Stomach smooth muscle (tissue), 2 donors: Measurements from ENCODE around the gene B4GALT5.

Source experiments
- H3K27ac ChIP-seq: one replicate; pipeline ENCODE4 v1.7.0; 2013; ENCODE audit warnings: mild to moderate bottlenecking, low read length, inconsistent platforms
- H3K27me3 ChIP-seq, 2 donors: one replicate each; pipeline ENCODE4 v1.7.0; 2013; ENCODE audit warnings: low read length in 2 of 2; ENCODE audit not compliant: insufficient read depth in 2 of 2, control insufficient read depth in 1 of 2
- H3K36me3 ChIP-seq, 2 donors: one replicate each; pipeline ENCODE4 v1.7.0; 2013; ENCODE audit warnings: low read length in 2 of 2; ENCODE audit not compliant: control insufficient read depth in 2 of 2, insufficient read depth in 2 of 2
- H3K4me1 ChIP-seq: one replicate; pipeline ENCODE4 v1.7.0; 2013; ENCODE audit warnings: low read length; ENCODE audit not compliant: control insufficient read depth, insufficient read depth
- H3K4me3 ChIP-seq, 2 donors: one replicate each; pipeline ENCODE4 v1.7.0; 2013; ENCODE audit warnings: low read length in 2 of 2
- H3K9ac ChIP-seq, 2 donors: one replicate each; pipeline ENCODE4 v1.7.0; 2013; ENCODE audit warnings: low read length in 2 of 2, mild to moderate bottlenecking in 1 of 2
- H3K9me3 ChIP-seq, 2 donors: one replicate each; pipeline ENCODE4 v1.7.0; 2013; ENCODE audit warnings: low read length in 2 of 2; ENCODE audit not compliant: control insufficient read depth in 2 of 2
- donor health status: healthy.
- donor health status: Pancreatic carcinoma.

Gene B4GALT5

GRCh38 chr20:49699200-49699992 lies 14.3 kb downstream of the B4GALT5 start:
- H3K4me1 ChIP-seq: peaks cover 11% of the 10 kb centered on the region
- H3K9ac ChIP-seq: no peak overlapping the region
- H3K27ac ChIP-seq: no peak overlapping the region
- H3K36me3 ChIP-seq: no peaks in the 10 kb centered on the region
- H3K27me3 ChIP-seq: no peaks in the 10 kb centered on the region
- H3K9me3 ChIP-seq: no peaks in the 10 kb centered on the region
- no peak overlapping the region for H3K4me3 ChIP-seq

DNA sequence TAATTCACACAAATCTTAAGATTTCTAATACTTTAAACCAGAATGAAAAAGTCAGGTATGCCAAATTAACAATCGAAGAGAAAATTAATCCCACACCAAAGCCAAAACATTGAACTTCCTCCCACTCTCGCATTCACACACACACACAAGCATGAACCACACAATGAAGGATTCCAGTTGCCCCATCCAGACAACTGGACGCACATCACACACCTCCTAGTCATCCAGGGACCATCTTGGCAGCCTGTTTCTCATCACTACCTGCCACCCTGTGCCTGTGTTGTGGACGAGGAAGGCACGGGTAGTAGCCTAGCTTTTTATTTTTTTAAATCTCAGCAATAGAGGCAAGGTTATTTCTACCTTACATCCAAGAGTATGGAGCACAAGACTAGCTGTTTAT lies 15.2 kb downstream of the B4GALT5 start:
- peaks cover 11% of the 10 kb centered on the region for H3K4me1 ChIP-seq

GRCh38 chr20:49697071-49697470 lies 16.6 kb downstream of the B4GALT5 start:
- Histone ChIP-seq H3K4me3 (no peak overlapping the region), H3K27me3 (no peaks in the 10 kb centered on the region), H3K27ac (no peak overlapping the region), H3K9ac (no peak overlapping the region), H3K36me3 (no peaks in the 10 kb centered on the region), H3K4me1 (peaks cover 11% of the 10 kb centered on the region), H3K9me3 (no peaks in the 10 kb centered on the region)

More for the DNA sequence above, 15.2 kb downstream of the B4GALT5 start:
- Histone ChIP-seq H3K27me3 (no peaks in the 10 kb centered on the region), H3K9ac (no peak overlapping the region), H3K4me3 (no peak overlapping the region), H3K36me3 (no peaks in the 10 kb centered on the region), H3K27ac (no peak overlapping the region), H3K9me3 (no peaks in the 10 kb centered on the region)

DNA sequence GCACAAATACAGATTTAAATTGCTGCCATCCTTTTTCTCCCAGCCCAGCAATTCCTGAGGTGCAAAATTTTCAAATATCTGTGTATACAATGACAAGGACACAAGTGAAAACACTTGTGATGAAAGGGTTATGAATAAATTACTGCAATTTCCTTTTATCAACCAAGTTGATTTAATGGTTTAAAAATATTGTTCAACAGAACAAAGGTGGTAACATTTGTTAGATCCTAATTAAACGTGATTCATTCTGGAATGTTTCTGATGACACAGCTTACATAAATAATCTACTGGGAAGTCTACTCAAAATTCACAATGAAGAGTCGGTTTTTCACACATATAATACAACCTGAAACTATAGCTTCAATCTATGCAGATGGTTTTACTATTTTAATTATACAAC lies 17.1 kb downstream of the B4GALT5 start:
- no peak overlapping the region for H3K4me3 ChIP-seq
- no peaks in the 10 kb centered on the region for H3K9me3 ChIP-seq
- H3K4me1 ChIP-seq: peaks cover 9% of the 10 kb centered on the region
- no peaks in the 10 kb centered on the region for H3K27me3 ChIP-seq
- no peak overlapping the region for H3K9ac ChIP-seq
- H3K27ac ChIP-seq: no peak overlapping the region
- no peaks in the 10 kb centered on the region for H3K36me3 ChIP-seq

DNA sequence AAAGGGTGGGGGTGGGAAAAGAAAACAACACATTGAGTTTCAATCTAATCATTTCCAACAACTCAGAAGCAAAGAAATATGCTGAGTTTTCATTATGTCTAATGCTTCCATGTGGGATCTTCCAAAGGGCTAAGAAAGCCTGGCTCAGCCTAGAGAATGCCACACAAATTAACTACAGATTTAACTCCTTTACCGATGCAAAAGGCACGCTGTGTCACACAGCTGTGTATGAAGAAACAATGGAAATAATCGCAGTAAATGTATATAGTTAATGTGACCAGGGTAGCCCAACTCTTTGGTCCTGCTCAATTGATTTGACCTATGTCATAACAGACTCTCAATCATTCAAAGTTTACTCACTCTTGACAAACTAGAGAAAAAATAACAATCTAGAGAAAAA lies 17.8 kb downstream of the B4GALT5 start:
- no peaks in the 10 kb centered on the region for H3K36me3 ChIP-seq
- H3K9me3 ChIP-seq: no peaks in the 10 kb centered on the region
- H3K27me3 ChIP-seq: no peaks in the 10 kb centered on the region
- no peak overlapping the region for H3K4me3 ChIP-seq
- no peak overlapping the region for H3K9ac ChIP-seq
- H3K27ac ChIP-seq: no peak overlapping the region
- H3K4me1 ChIP-seq: peaks cover 8% of the 10 kb centered on the region

DNA sequence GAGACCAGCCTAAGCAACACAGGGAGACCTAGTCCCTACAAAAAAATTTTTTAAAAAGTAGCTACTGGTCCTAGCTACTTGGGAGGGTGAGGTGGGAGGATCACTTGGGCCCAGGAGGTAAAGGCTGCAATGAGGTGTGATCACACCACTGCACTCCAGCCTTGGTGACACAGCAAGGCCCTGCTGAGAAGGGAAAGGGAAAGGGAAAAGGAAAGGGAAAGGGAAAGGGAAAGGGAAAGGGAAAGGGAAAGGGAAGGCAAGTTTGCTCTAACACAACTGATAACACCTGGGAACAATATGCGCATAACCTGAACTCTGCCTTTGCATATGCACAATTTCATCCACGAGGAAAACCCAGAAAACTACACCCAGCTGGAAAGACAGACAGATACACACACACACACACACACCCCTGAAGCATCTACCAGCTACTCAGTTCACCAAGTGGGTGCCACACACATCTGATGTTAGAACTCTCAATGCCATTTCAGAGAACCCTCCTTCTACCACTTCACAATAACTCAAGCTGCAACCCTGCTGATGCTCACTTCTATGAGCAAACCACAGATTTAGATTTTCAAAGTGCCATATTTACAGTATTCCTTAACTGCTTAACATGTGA lies 19.1 kb downstream of the B4GALT5 start:
- no peak overlapping the region for H3K27ac ChIP-seq
- H3K27me3 ChIP-seq: no peaks in the 10 kb centered on the region
- H3K36me3 ChIP-seq: no peaks in the 10 kb centered on the region
- H3K4me3 ChIP-seq: no peak overlapping the region
- H3K9me3 ChIP-seq: no peaks in the 10 kb centered on the region
- peaks cover 8% of the 10 kb centered on the region for H3K4me1 ChIP-seq
- no peak overlapping the region for H3K9ac ChIP-seq

DNA sequence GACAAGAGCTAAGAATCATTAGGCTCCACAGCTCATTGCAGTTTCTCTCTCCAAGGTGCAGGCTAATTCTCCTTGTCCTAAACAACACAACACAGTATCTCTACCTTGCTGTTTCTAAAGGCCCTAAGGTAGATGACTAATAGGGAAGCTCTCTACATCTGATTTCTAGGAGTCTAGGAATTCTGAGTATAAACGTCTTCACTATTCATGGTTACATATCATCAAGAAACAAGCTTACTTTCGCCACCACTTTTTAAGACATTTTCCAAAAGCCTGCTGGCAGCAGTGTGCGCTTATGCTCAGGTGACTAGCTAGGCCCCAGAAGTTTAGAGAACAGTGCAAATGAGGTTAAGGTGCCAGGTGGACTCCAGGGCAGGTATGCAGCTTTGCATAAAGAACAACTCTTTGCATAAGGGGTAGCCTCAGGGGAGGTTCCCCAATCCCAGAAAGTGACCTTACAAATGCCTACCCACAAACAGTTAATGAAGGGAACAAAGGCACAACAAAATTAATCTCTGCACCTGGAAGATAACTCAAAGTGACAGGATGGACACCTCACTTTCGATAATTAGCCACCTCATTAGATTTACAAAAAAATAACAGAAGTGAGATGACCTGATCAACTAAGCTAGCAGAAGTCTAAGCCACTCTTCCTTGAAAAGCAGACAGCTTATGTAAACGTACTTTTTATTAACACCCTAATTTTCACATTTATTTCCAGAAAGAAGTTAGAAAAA lies 20.1 kb downstream of the B4GALT5 start:
- Histone ChIP-seq H3K4me1 (peaks cover 7% of the 10 kb centered on the region), H3K27ac (no peak overlapping the region)

DNA sequence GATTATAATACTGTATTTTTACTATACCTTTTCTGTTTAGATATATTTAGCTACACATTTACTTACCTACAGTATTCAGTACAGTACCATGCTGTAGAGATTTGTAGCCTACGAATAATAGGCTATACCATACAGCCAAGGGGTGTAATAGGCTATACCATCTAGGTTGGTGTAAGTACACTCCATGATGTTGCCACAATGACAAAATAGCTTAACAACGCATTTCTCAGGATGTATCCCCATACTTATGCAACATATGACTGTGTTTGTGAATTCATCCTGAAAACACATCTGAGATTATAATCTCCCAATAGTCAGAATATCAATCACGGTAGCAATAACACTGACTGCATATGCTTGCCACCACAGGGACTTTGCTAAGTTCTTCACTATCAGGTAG lies 20.7 kb downstream of the B4GALT5 start:
- H3K9me3 ChIP-seq: no peaks in the 10 kb centered on the region
- no peak overlapping the region for H3K9ac ChIP-seq
- peaks cover 9% of the 10 kb centered on the region for H3K4me1 ChIP-seq
- no peaks in the 10 kb centered on the region for H3K27me3 ChIP-seq
- H3K4me3 ChIP-seq: no peak overlapping the region
- H3K27ac ChIP-seq: no peak overlapping the region
- H3K36me3 ChIP-seq: no peaks in the 10 kb centered on the region

More for the DNA sequence above, 20.1 kb downstream of the B4GALT5 start:
- no peaks in the 10 kb centered on the region for H3K9me3 ChIP-seq
- H3K27me3 ChIP-seq: no peaks in the 10 kb centered on the region
- H3K9ac ChIP-seq: no peak overlapping the region
- no peak overlapping the region for H3K4me3 ChIP-seq
- H3K36me3 ChIP-seq: no peaks in the 10 kb centered on the region

GRCh38 chr20:49691818-49692568 lies 21.7 kb downstream of the B4GALT5 start:
- Histone ChIP-seq H3K27ac (no peak overlapping the region), H3K9ac (no peak overlapping the region), H3K27me3 (no peaks in the 10 kb centered on the region), H3K4me3 (no peak overlapping the region), H3K9me3 (no peaks in the 10 kb centered on the region), H3K4me1 (peaks cover 10% of the 10 kb centered on the region), H3K36me3 (no peaks in the 10 kb centered on the region)

GRCh38 chr20:49690899-49691620 lies 22.6 kb downstream of the B4GALT5 start:
- Histone ChIP-seq H3K9ac (no peak overlapping the region), H3K9me3 (no peaks in the 10 kb centered on the region), H3K36me3 (no peaks in the 10 kb centered on the region), H3K27me3 (no peaks in the 10 kb centered on the region), H3K27ac (no peak overlapping the region), H3K4me3 (no peak overlapping the region), H3K4me1 (peaks cover 15% of the 10 kb centered on the region)
